Urinary bladder (tissue), 4 donors: ENCODE results near the gene PIP4K2A. TPM values are rescaled to one million over a fixed set of nuclear protein-coding genes. Genes with fewer than 3 reads are reported as not detected.
"Not testable (repeated sequence)": the region's sequence is repeated elsewhere in the genome, so short reads cannot be mapped to it uniquely, and the experiment has no call there.

Experiments
- DNase-seq: peaks from one replicate; pipeline ENCODE4 v3.0.0-alpha.2; 2015; ENCODE audit errors: extremely low spot score
- H3K27ac ChIP-seq: one replicate; pipeline ENCODE4 v1.5.1; 2013; ENCODE audit warnings: low read depth, mild to moderate bottlenecking, moderate library complexity
- H3K36me3 ChIP-seq: one replicate; pipeline ENCODE4 v1.6.1; 2013; ENCODE audit warnings: mild to moderate bottlenecking, moderate library complexity; ENCODE audit not compliant: insufficient read depth
- H3K4me1 ChIP-seq: one replicate; pipeline ENCODE4 v1.6.1; 2013; ENCODE audit warnings: mild to moderate bottlenecking, moderate library complexity; ENCODE audit not compliant: insufficient read depth
- H3K4me3 ChIP-seq: one replicate; pipeline ENCODE4 v1.5.1; 2013; ENCODE audit warnings: low read depth, low read length
- WGBS: extraction: QIAGEN DNeasy Blood & Tissue Kit; methylation state at CpG from one replicate; pipeline ENCODE4 v1.1.7; 2013; 5-methylcytosine and 5-hydroxymethylcytosine counted together
- polyA plus RNA-seq: library from polyadenylated mRNA; stranded (reverse); fragments of 200-250 nt; gene quantifications from one replicate; pipeline ENCODE4 v1.2.3, GENCODE V29; 2013
- total RNA-seq: library from RNA; depleted of rRNA; stranded (reverse); fragments of >200 nt; gene quantifications from one replicate; pipeline ENCODE4 v1.2.3, GENCODE V29; 2014
- donor health status: healthy with polysubstance abuse.
- donor health status: healthy.

PIP4K2A gene
- total RNA-seq (27.0 TPM), polyA plus RNA-seq (29.1 TPM)

DNA sequence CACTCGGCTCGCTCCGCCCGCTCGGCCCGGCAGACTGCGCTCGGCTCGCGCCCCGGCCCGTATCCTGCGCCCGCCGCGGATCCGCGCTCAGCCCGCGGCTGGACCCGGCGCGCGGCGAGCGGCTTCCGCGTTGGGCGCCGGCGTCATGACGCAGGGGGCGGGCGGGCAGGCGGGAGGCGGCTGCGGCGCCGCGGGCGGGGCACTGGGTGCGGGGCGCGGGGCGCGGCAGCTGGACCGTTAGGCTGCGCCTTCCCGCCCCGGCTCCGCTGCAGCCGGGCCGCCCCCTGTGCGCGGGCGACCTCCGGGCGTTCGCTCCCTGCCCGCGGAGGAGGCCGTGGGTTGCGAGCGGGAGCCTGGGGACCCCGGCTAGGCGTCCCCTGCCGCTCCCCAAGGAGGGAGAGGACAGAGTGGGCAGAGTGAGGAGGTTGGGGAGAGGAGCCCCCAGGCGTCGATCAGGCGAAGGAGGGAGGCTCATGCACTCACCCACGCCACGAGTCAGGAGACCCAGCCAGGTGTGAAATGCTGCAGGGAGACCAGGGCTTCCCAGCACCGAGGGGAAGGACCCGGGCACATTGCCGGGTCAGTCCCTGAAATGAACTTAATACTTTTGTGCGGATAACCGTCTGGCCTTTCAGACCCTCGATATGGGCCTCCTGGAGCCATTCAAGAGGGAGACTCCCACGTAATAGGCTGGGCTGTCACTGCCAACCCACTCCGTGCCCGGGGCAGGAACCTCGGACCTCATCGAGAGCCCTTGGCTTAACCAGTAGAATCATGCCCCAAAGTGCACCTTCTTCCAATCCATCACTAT, at the start of gene PIP4K2A:
PIP4K2A (minus strand) TSS at position 100 of the 811 bp plus-strand sequence. CDS start 252 bp downstream, outside the sequence.
- no peaks in the 10 kb centered on the region for H3K36me3 ChIP-seq
- no peak for DNase-seq
- peak within 1 kb of the TSS; percentile 99 for H3K4me3 ChIP-seq
- H3K27ac ChIP-seq = peak within 1 kb of the TSS; percentile 78
- 8% methylated on average over 82 of the region's 83 CpGs for WGBS
- H3K4me1 ChIP-seq = no peaks in the 10 kb centered on the region

- 90% methylated on average over 1 of the region's 1 CpG for WGBS
Measured at GRCh38 chr10:22761569-22762220, 47.3 kb upstream of the PIP4K2A start.

DNA sequence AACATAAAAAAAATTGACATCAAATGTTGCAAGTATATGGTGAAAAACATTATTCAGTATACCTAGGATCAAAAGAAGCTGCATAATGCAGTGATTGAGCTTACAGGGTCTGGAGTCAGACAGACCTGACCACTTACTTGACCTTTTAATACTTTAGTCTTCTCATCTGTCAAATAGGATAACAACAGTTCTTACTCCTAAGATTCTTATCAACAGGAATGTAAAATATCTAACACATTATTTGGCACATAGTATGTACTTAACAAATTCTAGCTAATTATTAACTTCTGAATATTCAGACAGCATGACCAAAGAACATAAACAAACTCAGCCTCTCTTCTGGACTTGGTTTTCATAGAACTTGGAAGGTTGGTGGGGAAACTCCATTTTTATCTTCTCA, 45.6 kb upstream of the PIP4K2A start:
- no peak overlapping the region for H3K4me3 ChIP-seq
- DNase-seq = no peak
- H3K36me3 ChIP-seq = no peaks in the 10 kb centered on the region
- no peaks in the 10 kb centered on the region for H3K4me1 ChIP-seq
- H3K27ac ChIP-seq = no peak overlapping the region

More at GRCh38 chr10:22761569-22762220, 47.3 kb upstream of the PIP4K2A start:
- Histone ChIP-seq H3K4me1 (no peaks in the 10 kb centered on the region), H3K36me3 (no peaks in the 10 kb centered on the region), H3K4me3 (no peak overlapping the region), H3K27ac (no peak overlapping the region)
- DNase-seq = no peak

- no peak overlapping the region for H3K27ac ChIP-seq
- no peaks in the 10 kb centered on the region for H3K36me3 ChIP-seq
- DNase-seq = no peak
- H3K4me1 ChIP-seq = no peaks in the 10 kb centered on the region
- 96% methylated on average over 6 of the region's 6 CpGs for WGBS
- no peak overlapping the region for H3K4me3 ChIP-seq
Measured at GRCh38 chr10:22758867-22759266, 44.5 kb upstream of the PIP4K2A start.

DNA sequence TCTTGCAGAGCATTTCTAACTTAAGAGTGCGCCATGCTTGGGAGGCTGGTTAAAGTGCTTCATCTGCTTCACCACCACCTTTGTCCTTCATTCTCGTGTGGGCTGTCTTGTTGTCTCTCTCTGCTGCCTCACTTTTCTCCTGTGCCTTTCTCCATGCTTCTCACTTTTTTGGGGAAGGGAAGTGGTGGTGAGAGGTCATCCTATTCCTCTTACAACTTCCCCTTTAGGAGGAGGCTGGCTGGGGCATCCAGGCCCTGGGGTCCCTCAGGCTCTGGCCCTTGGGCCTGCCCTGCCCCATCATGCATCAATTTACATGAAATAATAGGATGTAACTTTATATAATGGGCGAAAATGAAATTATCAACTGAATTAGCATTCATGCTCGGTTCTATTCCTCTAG, 39.9 kb upstream of the PIP4K2A start:
- Histone ChIP-seq H3K4me1 (no peaks in the 10 kb centered on the region), H3K36me3 (no peaks in the 10 kb centered on the region), H3K4me3 (no peak overlapping the region), H3K27ac (no peak overlapping the region)
- 93% methylated on average over 4 of the region's 4 CpGs for WGBS
- DNase-seq = no peak

- 55% methylated on average over 3 of the region's 3 CpGs for WGBS
- H3K27ac ChIP-seq = no peak overlapping the region
- no peaks in the 10 kb centered on the region for H3K36me3 ChIP-seq
- no peak for DNase-seq
- no peak overlapping the region for H3K4me3 ChIP-seq
- H3K4me1 ChIP-seq = no peaks in the 10 kb centered on the region
Measured at GRCh38 chr10:22753786-22754185, 39.4 kb upstream of the PIP4K2A start.

DNA sequence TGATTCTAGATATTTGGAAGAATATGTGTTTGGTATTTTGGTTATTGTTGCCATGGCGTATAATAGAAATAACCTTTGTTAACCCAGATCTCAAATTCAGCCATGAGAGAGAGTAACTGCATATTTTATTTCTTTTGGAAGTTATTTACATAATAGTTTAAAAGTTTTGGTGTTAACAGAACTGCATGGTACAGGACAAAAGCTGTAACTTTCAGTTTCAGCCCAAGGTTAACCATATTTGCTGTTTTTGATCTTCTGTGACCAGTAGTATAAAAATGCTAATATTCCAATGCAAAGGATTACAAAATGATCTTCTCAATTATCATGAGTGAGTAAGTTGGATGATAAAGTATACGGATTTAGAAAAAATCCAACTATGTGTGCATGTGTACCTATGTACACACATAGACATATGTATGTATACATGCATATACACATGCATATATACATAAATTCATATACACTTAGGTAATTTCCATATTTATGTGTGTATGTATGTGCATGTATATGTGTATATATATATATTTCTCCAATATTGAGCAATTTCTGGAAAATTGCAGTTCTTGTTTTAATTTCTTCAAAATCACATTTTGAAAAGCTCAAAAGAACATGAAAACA, 38.0 kb upstream of the PIP4K2A start:
- no peak for DNase-seq
- H3K4me3 ChIP-seq = no peak overlapping the region
- no peak overlapping the region for H3K27ac ChIP-seq
- H3K4me1 ChIP-seq = no peaks in the 10 kb centered on the region
- 68% methylated on average over 2 of the region's 2 CpGs for WGBS
- H3K36me3 ChIP-seq = no peaks in the 10 kb centered on the region

- H3K4me1 ChIP-seq = no peaks in the 10 kb centered on the region
- H3K27ac ChIP-seq = no peak overlapping the region
- H3K36me3 ChIP-seq = no peaks in the 10 kb centered on the region
- 81% methylated on average over 2 of the region's 2 CpGs for WGBS
- no peak overlapping the region for H3K4me3 ChIP-seq
- no peak for DNase-seq
Measured at GRCh38 chr10:22750131-22750530, 35.8 kb upstream of the PIP4K2A start.

GRCh38 chr10:22744858-22745257, 30.5 kb upstream of the PIP4K2A start:
- not testable (repeated sequence) for H3K36me3 ChIP-seq, H3K4me1 ChIP-seq

GRCh38 chr10:22742678-22743077, 28.3 kb upstream of the PIP4K2A start:
- 94% methylated on average over 1 of the region's 1 CpG for WGBS
- H3K36me3 ChIP-seq = no peaks in the 10 kb centered on the region
- no peaks in the 10 kb centered on the region for H3K4me1 ChIP-seq
- no peak overlapping the region for H3K27ac ChIP-seq
- no peak for DNase-seq
- no peak overlapping the region for H3K4me3 ChIP-seq

More at GRCh38 chr10:22744858-22745257, 30.5 kb upstream of the PIP4K2A start:
- WGBS = 81% methylated on average over 2 of the region's 2 CpGs
- not testable (repeated sequence) for H3K27ac ChIP-seq, DNase-seq, H3K4me3 ChIP-seq

DNA sequence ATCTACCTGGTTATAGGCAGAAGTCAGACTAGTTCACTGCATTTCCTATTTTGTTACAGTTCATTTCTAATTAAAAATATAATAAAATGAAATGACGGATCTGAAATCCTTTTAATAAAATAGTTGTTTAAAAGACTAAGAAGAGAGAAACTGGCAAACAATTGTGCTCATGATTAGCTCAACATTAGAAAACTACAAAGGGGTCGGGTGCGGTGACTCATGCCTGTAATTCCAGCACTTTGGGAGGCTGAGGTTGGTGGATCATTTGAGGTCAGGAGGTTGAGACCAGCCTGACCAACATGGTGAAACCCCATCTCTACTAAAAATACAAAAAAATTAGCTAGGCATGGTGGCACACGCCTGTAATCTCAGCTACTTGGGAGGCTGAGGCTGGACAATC, 27.3 kb upstream of the PIP4K2A start:
- not testable (repeated sequence) for H3K36me3 ChIP-seq, H3K4me1 ChIP-seq, H3K4me3 ChIP-seq, DNase-seq, H3K27ac ChIP-seq
- WGBS = 95% methylated on average over 4 of the region's 4 CpGs

GRCh38 chr10:22740180-22740579, 25.8 kb upstream of the PIP4K2A start:
- DNase-seq = no peak
- Histone ChIP-seq H3K4me1 (no peaks in the 10 kb centered on the region), H3K4me3 (no peak overlapping the region), H3K27ac (no peak overlapping the region), H3K36me3 (no peaks in the 10 kb centered on the region)
- WGBS = 67% methylated on average over 2 of the region's 2 CpGs

DNA sequence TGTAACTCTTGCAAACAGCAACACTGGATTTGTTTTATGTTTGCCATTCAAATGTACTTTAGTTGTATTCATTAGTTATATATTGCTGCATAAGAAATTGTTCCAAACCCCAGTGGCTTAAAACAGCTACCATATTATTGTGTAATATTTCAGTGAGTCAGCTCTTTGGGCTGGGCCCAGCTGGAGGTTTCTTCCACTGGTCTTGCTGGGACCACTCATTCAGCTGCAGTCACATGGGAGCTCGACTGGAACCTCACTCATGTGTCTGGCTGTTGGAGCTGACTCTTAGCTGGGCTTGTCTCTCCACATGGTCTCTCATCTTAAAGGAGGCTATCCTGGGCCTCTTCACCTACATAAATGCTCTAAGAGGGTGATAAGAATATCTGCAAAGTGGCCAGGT, 23.2 kb upstream of the PIP4K2A start:
- no peaks in the 10 kb centered on the region for H3K36me3 ChIP-seq
- no peak overlapping the region for H3K4me3 ChIP-seq
- no peak for DNase-seq
- 73% methylated on average over 1 of the region's 1 CpG for WGBS
- no peaks in the 10 kb centered on the region for H3K4me1 ChIP-seq
- no peak overlapping the region for H3K27ac ChIP-seq

- no peak for DNase-seq
- Histone ChIP-seq H3K36me3 (no peaks in the 10 kb centered on the region), H3K27ac (no peak overlapping the region), H3K4me3 (no peak overlapping the region), H3K4me1 (no peaks in the 10 kb centered on the region)
Measured at GRCh38 chr10:22736134-22736533, 21.8 kb upstream of the PIP4K2A start.
